Uterus (tissue), 4 donors: ENCODE results near the gene CYB561. TPM values are rescaled to one million over a fixed set of nuclear protein-coding genes. Genes with fewer than 3 reads are reported as not detected.

Source experiments
- DNase-seq, 2 donors: peaks; one replicate each; pipeline ENCODE4 v3.0.0-alpha.2; 2019 to 2020
- H3K27ac ChIP-seq, 2 donors: fragments of 200-600 bp; sonication (generic); 1 replicate in 1 of 2; 2 replicates in 1 of 2; pipeline ENCODE4 v1.5.1; 2016 to 2018
- H3K27me3 ChIP-seq, 2 donors: fragments of 200-600 bp; sonication (generic); one replicate each; pipeline ENCODE4 v1.5.1; 2018 to 2019; ENCODE audit warnings: control low read depth in 1 of 2
- H3K36me3 ChIP-seq, 2 donors: fragments of 200-600 bp; sonication (generic); one replicate each; pipeline ENCODE4 v1.5.1; 2019; ENCODE audit warnings: control low read depth in 1 of 2
- H3K4me1 ChIP-seq, 2 donors: fragments of 200-600 bp; sonication (generic); one replicate each; pipeline ENCODE4 v1.5.1; 2018 to 2019; ENCODE audit warnings: control low read depth in 1 of 2
- H3K4me3 ChIP-seq, 2 donors: fragments of 200-600 bp; sonication (generic); 1 replicate in 1 of 2; 2 replicates in 1 of 2; pipeline ENCODE4 v1.5.1; 2018 to 2019; ENCODE audit warnings: mild to moderate bottlenecking in 1 of 2
- H3K9me3 ChIP-seq, 2 donors: fragments of 200-600 bp; sonication (generic); one replicate each; pipeline ENCODE4 v1.5.1; 2019; ENCODE audit warnings: control low read depth in 1 of 2
- CTCF ChIP-seq, 4 experiments: fragments of 200-600 bp in 2 of 4; fragments of 450-650 bp in 2 of 4; sonication (generic) in 2 of 4; IDR thresholded peaks; one replicate each; pipeline ENCODE4 v1.5.1; 2016 to 2019; ENCODE audit warnings: antibody characterized with exemption in 4 of 4, mild to moderate bottlenecking in 2 of 4, moderate library complexity in 1 of 4
- POLR2A ChIP-seq, 2 donors: fragments of 450-650 bp; IDR thresholded peaks; one replicate each; pipeline ENCODE4 v1.6.1; 2016; ENCODE audit warnings: antibody characterized with exemption in 2 of 2, mild to moderate bottlenecking in 1 of 2, moderate library complexity in 1 of 2
- intact Hi-C: fragments of 100-400 bp; cut with DNase I; formaldehyde crosslinking; loops from one replicate; pipeline ENCODE4 v1.15.1; 2023; ENCODE audit warnings: low total_unique reads
- total RNA-seq, 4 donors: library from RNA; depleted of rRNA in 3 of 4; stranded (reverse); fragments of >200 nt in 3 of 4; gene quantifications; one replicate each; pipeline versions ENCODE4 v1.1.0 to v1.2.4, GENCODE V29; 2014 to 2023
- donor health status: DM: yes; HTN: yes; CAD: no.

CYB561 gene
- total RNA-seq, 4 donors from 2014 or later, result 15.0 to 19.5 (median 16.5) TPM

- TF ChIP-seq POLR2A (IDR thresholded peaks at IDR 0.05) (no peak), CTCF (IDR thresholded peaks at IDR 0.05) (no peak)
These were observed 25.9 kb downstream of the CYB561 start for GRCh38 chr17:63419949-63420867.

GRCh38 chr17:63419398-63419797 is 26.7 kb downstream of the CYB561 start:
- TF ChIP-seq POLR2A (IDR thresholded peaks at IDR 0.05) (no peak), CTCF (IDR thresholded peaks at IDR 0.05) (no peak)
- Histone ChIP-seq H3K4me1 (no peaks in the 10 kb centered on the region), H3K4me3 (no peak overlapping the region), H3K36me3 (no peaks in the 10 kb centered on the region), H3K27me3 (no peaks in the 10 kb centered on the region), H3K9me3 (no peaks in the 10 kb centered on the region), H3K27ac (no peak overlapping the region)
- DNase-seq, result no peak
- intact Hi-C loops, result no loop called here

More at GRCh38 chr17:63419949-63420867, 25.9 kb downstream of the CYB561 start:
- no peak for DNase-seq
- Histone ChIP-seq H3K27ac (no peak overlapping the region), H3K4me1 (no peaks in the 10 kb centered on the region), H3K9me3 (no peaks in the 10 kb centered on the region), H3K36me3 (no peaks in the 10 kb centered on the region), H3K4me3 (no peak overlapping the region), H3K27me3 (no peaks in the 10 kb centered on the region)
- intact Hi-C loops, result no loop called here

- TF ChIP-seq CTCF (IDR thresholded peaks at IDR 0.05) (no peak), POLR2A (IDR thresholded peaks at IDR 0.05) (no peak)
- no peak overlapping the region for H3K4me3 ChIP-seq
- no peaks in the 10 kb centered on the region for H3K36me3 ChIP-seq
- intact Hi-C loops, result no loop called here
- H3K27me3 ChIP-seq, result no peaks in the 10 kb centered on the region
- H3K9me3 ChIP-seq, result no peaks in the 10 kb centered on the region
- no peak overlapping the region for H3K27ac ChIP-seq
- DNase-seq, result no peak
- no peaks in the 10 kb centered on the region for H3K4me1 ChIP-seq
These were observed 27.6 kb downstream of the CYB561 start for GRCh38 chr17:63418540-63418939.

- Histone ChIP-seq H3K4me3 (no peak overlapping the region), H3K9me3 (no peaks in the 10 kb centered on the region), H3K36me3 (no peaks in the 10 kb centered on the region), H3K27me3 (no peaks in the 10 kb centered on the region), H3K27ac (no peak overlapping the region), H3K4me1 (no peaks in the 10 kb centered on the region)
- DNase-seq, result no peak
- TF ChIP-seq CTCF (IDR thresholded peaks at IDR 0.05) (no peak), POLR2A (IDR thresholded peaks at IDR 0.05) (no peak)
- intact Hi-C loops, result no loop called here
These were observed 31.9 kb downstream of the CYB561 start for GRCh38 chr17:63414222-63414621.

GRCh38 chr17:63413128-63413527 is 33.0 kb downstream of the CYB561 start:
- no peaks in the 10 kb centered on the region for H3K27me3 ChIP-seq
- intact Hi-C loops, result no loop called here
- H3K9me3 ChIP-seq, result no peaks in the 10 kb centered on the region
- no peak overlapping the region for H3K27ac ChIP-seq
- H3K4me1 ChIP-seq, result no peaks in the 10 kb centered on the region
- TF ChIP-seq POLR2A (IDR thresholded peaks at IDR 0.05) (no peak), CTCF (IDR thresholded peaks at IDR 0.05) (no peak)
- H3K36me3 ChIP-seq, result no peaks in the 10 kb centered on the region
- no peak overlapping the region for H3K4me3 ChIP-seq
- no peak for DNase-seq
